CD4-positive, alpha-beta memory T cell (primary cell): Measurements from ENCODE around the gene DAB2IP. TPM values are rescaled to one million over a fixed set of nuclear protein-coding genes. Genes with fewer than 3 reads are reported as not detected.
A peak's percentile ranks its signal among the peaks of the same experiment; 100 is the strongest.

ENCODE experiments used
- CTCF ChIA-PET: fragments of 350-600 bp; sonication (Branson Sonifier 250); formaldehyde crosslinking; loops from one replicate; lab custom pipeline; 2021; ENCODE audit warnings: inconsistent platforms; ENCODE audit not compliant: partially characterized antibody; lab: Charles Lee
- POLR2A ChIA-PET: fragments of 350-600 bp; sonication (Branson Sonifier 250); formaldehyde crosslinking; loops from one replicate; lab custom pipeline; 2021; ENCODE audit not compliant: partially characterized antibody; lab: Charles Lee
- DNase-seq, 5 donors: peaks; one replicate each; pipeline versions ENCODE4 v3.0.0 to v3.0.0-alpha.2; 2020 to 2022; ENCODE audit warnings: mixed read lengths in 1 of 5
- H3K27ac ChIP-seq: one replicate; pipeline ENCODE4 v1.7.0; 2013; ENCODE audit warnings: low read depth, low read length
- H3K27me3 ChIP-seq: 2 replicates; pipeline ENCODE4 v1.7.0; 2013; ENCODE audit warnings: mild to moderate bottlenecking, low read length, moderate library complexity; ENCODE audit not compliant: insufficient read depth
- H3K36me3 ChIP-seq: 2 replicates; pipeline ENCODE4 v1.7.0; 2013; ENCODE audit warnings: mild to moderate bottlenecking, low read length, moderate library complexity; ENCODE audit not compliant: insufficient read depth
- H3K4me1 ChIP-seq: 2 replicates; pipeline ENCODE4 v1.7.0; 2013; ENCODE audit warnings: mild to moderate bottlenecking, low read length, moderate library complexity; ENCODE audit not compliant: insufficient read depth
- H3K4me3 ChIP-seq, 2 donors: one replicate each; pipeline ENCODE4 v1.7.0; 2013; ENCODE audit warnings: low read length in 2 of 2, mild to moderate bottlenecking in 1 of 2
- H3K9me3 ChIP-seq, 2 donors: one replicate each; pipeline ENCODE4 v1.7.0; 2013; ENCODE audit warnings: low read length in 2 of 2, control low read depth in 1 of 2; ENCODE audit not compliant: control insufficient read depth in 1 of 2
- H3K27ac Mint-ChIP-seq, 7 donors: one replicate each; pipeline ENCODE4 v1.8.0; 2020 to 2021; ENCODE audit warnings: mixed read lengths in 7 of 7, mild to moderate bottlenecking in 6 of 7, inconsistent platforms in 3 of 7, moderate library complexity in 3 of 7
- H3K27me3 Mint-ChIP-seq, 2 donors: one replicate each; pipeline ENCODE4 v1.8.0; 2020 to 2021; ENCODE audit warnings: mixed read lengths in 2 of 2
- H3K36me3 Mint-ChIP-seq, 2 donors: one replicate each; pipeline ENCODE4 v1.8.0; 2020 to 2021; ENCODE audit warnings: mixed read lengths in 2 of 2, inconsistent platforms in 1 of 2, mild to moderate bottlenecking in 1 of 2
- H3K4me1 Mint-ChIP-seq, 4 donors: one replicate each; pipeline ENCODE4 v1.8.0; 2020 to 2021; ENCODE audit warnings: mixed read lengths in 4 of 4, mild to moderate bottlenecking in 1 of 4
- H3K4me3 Mint-ChIP-seq, 8 donors: one replicate each; pipeline ENCODE4 v1.8.0; 2020 to 2021; ENCODE audit warnings: mixed read lengths in 8 of 8, mild to moderate bottlenecking in 7 of 8, moderate library complexity in 6 of 8, inconsistent platforms in 3 of 8
- H3K9me3 Mint-ChIP-seq, 8 donors: one replicate each; pipeline ENCODE4 v1.8.0; 2020 to 2021; ENCODE audit warnings: mixed read lengths in 8 of 8, mild to moderate bottlenecking in 5 of 8, inconsistent platforms in 3 of 8, moderate library complexity in 1 of 8
- intact Hi-C: fragments of 100-400 bp; cut with micrococcal nuclease; formaldehyde crosslinking; loops from one replicate; pipeline ENCODE4 v1.15.1; 2023
- polyA plus RNA-seq, 2 donors: library from polyadenylated mRNA; unstranded; fragments of 300-500 nt; fragmentation: Illumina TruSeq; gene quantifications; one replicate each; pipeline ENCODE4 v1.2.3, GENCODE V29; 2021
- total RNA-seq, 2 experiments: library from RNA; stranded (reverse); gene quantifications; one replicate each; pipeline ENCODE4 v1.2.3, GENCODE V29; 2021

The DAB2IP gene
- total and polyA plus RNA-seq, 4 experiments from 2014 or later: not detected

DNA sequence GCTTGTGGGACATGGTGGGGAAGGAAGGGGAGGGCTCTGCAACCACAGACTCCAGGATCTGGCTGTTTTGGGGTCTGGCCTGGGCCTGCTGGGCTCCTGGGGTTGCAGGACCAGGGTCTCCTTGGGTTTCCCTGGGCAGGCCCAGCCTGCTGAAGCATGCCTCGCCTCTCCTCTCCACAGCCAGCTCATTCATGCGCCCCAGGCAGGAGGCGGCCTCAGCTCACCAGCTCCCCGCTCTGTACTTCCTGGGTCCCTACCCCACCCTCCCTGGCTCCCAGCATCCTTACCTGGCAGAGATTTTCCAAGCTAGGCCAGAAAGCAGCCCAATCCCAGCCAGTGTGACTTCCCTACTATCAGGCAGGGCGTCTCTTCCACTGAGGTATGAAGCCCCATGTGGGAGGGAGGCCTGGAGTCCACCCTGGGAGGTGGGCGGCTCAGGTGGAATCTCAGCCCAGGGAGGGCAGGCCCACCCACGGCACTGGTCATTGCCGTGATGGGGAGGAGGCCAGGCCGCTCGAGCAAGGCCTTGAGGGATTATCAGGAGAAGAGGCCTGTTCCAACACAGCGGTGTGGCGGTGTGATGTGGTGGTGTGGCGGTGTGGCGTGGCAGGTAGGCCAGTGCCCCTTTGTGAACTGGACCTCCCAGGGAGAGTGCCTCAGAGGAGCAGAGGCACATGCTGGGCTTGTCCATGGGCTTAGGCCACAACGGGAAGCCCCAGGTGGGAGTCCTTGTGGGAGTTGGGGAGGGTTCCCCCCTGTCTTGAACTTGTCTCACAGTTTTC is 103.4 kb downstream of the DAB2IP start:
- no peak overlapping the region for H3K27ac ChIP-seq
- H3K27ac Mint-ChIP-seq: no peak overlapping the region
- H3K4me3 ChIP-seq: no peak overlapping the region
- DNase-seq: peak in 1 of 5 donors; percentile 15
- H3K27me3 Mint-ChIP-seq: peaks cover 0 to 1% of the 10 kb centered on the region in 2 donors
- H3K4me1 Mint-ChIP-seq: no peaks in the 10 kb centered on the region
- no peaks in the 10 kb centered on the region for H3K9me3 Mint-ChIP-seq
- POLR2A ChIA-PET: no interaction called here
- H3K4me1 ChIP-seq: no peaks in the 10 kb centered on the region
- no peaks in the 10 kb centered on the region for H3K36me3 ChIP-seq
- H3K36me3 Mint-ChIP-seq: no peaks in the 10 kb centered on the region
- H3K27me3 ChIP-seq: no peaks in the 10 kb centered on the region
- no peak overlapping the region for H3K4me3 Mint-ChIP-seq
- CTCF ChIA-PET: no interaction called here
- intact Hi-C loops: no loop called here
- no peaks in the 10 kb centered on the region for H3K9me3 ChIP-seq

DNA sequence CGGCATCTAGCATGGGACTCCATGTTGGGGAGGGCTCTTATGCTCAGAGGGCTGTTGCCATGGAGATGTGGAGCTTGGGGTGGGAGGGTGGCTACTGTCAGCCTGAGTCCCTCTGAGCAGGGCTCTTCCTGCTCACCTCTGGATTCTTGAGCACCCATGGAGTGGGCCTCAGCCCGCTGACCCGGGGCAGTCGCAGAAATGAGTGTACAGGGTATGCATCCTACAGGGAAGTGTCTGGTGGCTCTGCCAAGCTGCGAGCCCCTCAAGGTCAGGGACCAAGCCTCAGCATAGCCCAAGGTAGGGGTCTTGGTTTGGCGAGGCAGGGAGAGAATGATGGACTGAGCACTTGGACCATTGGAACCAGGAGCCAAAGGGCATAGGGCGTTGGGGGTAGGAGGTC is 104.1 kb downstream of the DAB2IP start:
- no peaks in the 10 kb centered on the region for H3K9me3 ChIP-seq
- no peak overlapping the region for H3K27ac Mint-ChIP-seq
- H3K36me3 Mint-ChIP-seq: no peaks in the 10 kb centered on the region
- intact Hi-C loops: no loop called here
- H3K27ac ChIP-seq: no peak overlapping the region
- no peak overlapping the region for H3K4me3 Mint-ChIP-seq
- H3K4me1 Mint-ChIP-seq: no peaks in the 10 kb centered on the region
- H3K27me3 Mint-ChIP-seq: peaks cover 0 to 1% of the 10 kb centered on the region in 2 donors
- H3K36me3 ChIP-seq: no peaks in the 10 kb centered on the region
- DNase-seq: peak in 1 of 5 donors; percentile 5
- no peak overlapping the region for H3K4me3 ChIP-seq
- H3K4me1 ChIP-seq: no peaks in the 10 kb centered on the region
- H3K27me3 ChIP-seq: no peaks in the 10 kb centered on the region
- no peaks in the 10 kb centered on the region for H3K9me3 Mint-ChIP-seq
- ChIA-PET CTCF (no interaction called here), POLR2A (no interaction called here)

DNA sequence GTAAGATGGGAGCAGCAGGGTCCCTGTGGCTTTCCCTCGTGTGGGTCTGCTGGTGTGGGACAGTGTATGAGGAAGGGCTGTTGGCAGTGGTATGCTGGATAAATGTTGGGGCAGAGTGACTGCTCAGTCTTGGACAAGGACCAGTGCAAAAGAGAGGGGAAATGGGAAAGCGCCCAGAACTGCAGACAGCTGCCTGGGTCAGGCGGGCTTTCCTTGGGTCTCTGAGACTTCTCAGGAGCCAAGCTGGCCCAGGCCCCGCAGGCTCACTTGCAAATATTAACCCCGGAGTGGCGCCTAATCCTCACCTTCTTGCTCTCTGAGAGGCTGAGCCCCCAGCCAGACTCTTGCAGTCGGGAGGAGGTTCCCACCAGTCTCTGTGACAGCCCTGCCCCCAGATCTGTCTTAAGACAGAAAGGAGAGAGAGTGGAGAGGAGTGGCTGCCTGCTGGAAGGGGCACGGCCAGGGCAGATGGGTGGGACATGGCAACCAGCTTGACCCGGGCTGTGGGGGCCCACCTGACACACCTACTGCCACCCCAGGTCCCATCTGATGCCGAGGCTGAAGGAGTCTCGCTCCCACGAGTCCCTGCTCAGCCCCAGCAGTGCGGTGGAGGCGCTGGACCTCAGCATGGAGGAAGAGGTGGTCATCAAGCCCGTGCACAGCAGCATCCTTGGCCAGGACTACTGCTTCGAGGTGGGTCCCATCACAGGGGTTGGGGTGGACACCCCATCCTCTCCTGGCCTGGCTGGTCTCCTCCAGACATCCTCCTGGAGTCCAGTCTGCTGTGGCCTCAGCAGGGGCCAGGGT is 105.2 kb downstream of the DAB2IP start:
- CTCF ChIA-PET: no interaction called here
- H3K27ac Mint-ChIP-seq: no peak overlapping the region

DNA sequence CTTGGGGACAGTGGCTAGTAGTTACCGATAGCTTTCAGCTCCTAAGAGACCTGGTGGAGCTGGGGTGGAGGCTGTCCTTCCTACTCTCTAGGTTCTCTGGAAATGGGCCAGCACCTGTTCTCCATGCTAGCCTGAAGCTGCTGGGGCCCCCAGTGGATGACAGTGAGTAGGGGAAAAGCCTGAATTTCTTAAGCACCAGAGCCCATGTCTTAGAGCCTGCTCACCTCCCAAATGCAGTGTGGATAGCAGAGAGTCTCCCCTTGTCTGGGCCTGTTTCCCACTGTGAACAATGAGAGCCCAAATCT is 105.8 kb downstream of the DAB2IP start:
- no peaks in the 10 kb centered on the region for H3K4me1 Mint-ChIP-seq
- ChIA-PET POLR2A (no interaction called here), CTCF (no interaction called here)
- no peaks in the 10 kb centered on the region for H3K4me1 ChIP-seq
- no peaks in the 10 kb centered on the region for H3K9me3 ChIP-seq
- DNase-seq: no peak
- H3K4me3 Mint-ChIP-seq: no peak overlapping the region
- H3K36me3 ChIP-seq: no peaks in the 10 kb centered on the region
- H3K36me3 Mint-ChIP-seq: no peaks in the 10 kb centered on the region
- intact Hi-C loops: no loop called here
- H3K27me3 ChIP-seq: no peaks in the 10 kb centered on the region
- no peaks in the 10 kb centered on the region for H3K9me3 Mint-ChIP-seq
- H3K4me3 ChIP-seq: no peak overlapping the region
- no peak overlapping the region for H3K27ac Mint-ChIP-seq
- H3K27me3 Mint-ChIP-seq: peaks cover 0 to 1% of the 10 kb centered on the region in 2 donors
- no peak overlapping the region for H3K27ac ChIP-seq

More for the DNA sequence above, 105.2 kb downstream of the DAB2IP start:
- Histone ChIP-seq H3K4me1 (no peaks in the 10 kb centered on the region), H3K4me3 (no peak overlapping the region), H3K9me3 (no peaks in the 10 kb centered on the region), H3K36me3 (no peaks in the 10 kb centered on the region), H3K27ac (no peak overlapping the region), H3K27me3 (no peaks in the 10 kb centered on the region)
- peaks cover 0 to 1% of the 10 kb centered on the region in 2 donors for H3K27me3 Mint-ChIP-seq
- DNase-seq: peak in 1 of 5 donors; percentile 13
- no peaks in the 10 kb centered on the region for H3K9me3 Mint-ChIP-seq
- POLR2A ChIA-PET: no interaction called here
- H3K36me3 Mint-ChIP-seq: no peaks in the 10 kb centered on the region
- no peak overlapping the region for H3K4me3 Mint-ChIP-seq
- no peaks in the 10 kb centered on the region for H3K4me1 Mint-ChIP-seq
- intact Hi-C loops: no loop called here

DNA sequence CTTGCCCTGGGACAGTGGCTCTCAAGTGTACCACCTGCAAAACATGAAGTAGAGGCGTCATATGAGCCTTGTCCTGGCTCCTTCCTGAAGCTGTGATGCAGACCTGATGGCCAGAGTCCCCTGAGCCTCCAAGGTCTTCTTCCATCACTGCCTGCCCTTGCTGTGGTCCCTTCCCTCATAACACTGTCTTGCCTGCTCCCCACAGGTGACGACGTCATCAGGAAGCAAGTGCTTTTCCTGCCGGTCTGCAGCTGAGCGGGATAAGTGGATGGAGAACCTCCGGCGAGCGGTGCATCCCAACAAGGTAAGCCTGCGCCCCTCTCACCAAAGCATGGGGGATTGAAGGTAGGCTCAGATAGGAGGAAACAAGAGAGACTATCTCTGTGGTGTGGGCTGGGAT is 107.3 kb downstream of the DAB2IP start:
- ChIA-PET CTCF (no interaction called here), POLR2A (no interaction called here)
- Histone ChIP-seq H3K4me1 (no peaks in the 10 kb centered on the region), H3K4me3 (no peak overlapping the region), H3K9me3 (no peaks in the 10 kb centered on the region), H3K27ac (no peak overlapping the region), H3K27me3 (no peaks in the 10 kb centered on the region), H3K36me3 (no peaks in the 10 kb centered on the region)
- H3K36me3 Mint-ChIP-seq: no peaks in the 10 kb centered on the region
- H3K27me3 Mint-ChIP-seq: peaks cover 0 to 1% of the 10 kb centered on the region in 2 donors
- intact Hi-C loops: no loop called here
- H3K4me3 Mint-ChIP-seq: no peak overlapping the region
- no peaks in the 10 kb centered on the region for H3K4me1 Mint-ChIP-seq
- H3K27ac Mint-ChIP-seq: no peak overlapping the region
- no peaks in the 10 kb centered on the region for H3K9me3 Mint-ChIP-seq
- peak in 1 of 5 donors; percentile 20 for DNase-seq

DNA sequence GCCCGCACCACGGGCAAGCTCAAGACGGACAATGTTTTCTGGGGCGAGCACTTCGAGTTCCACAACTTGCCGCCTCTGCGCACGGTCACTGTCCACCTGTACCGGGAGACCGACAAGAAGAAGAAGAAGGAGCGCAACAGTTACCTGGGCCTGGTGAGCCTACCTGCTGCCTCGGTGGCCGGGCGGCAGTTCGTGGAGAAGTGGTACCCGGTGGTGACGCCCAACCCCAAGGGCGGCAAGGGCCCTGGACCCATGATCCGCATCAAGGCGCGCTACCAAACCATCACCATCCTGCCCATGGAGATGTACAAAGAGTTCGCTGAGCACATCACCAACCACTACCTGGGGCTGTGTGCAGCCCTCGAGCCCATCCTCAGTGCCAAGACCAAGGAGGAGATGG is 108.6 kb downstream of the DAB2IP start:
- Histone ChIP-seq H3K9me3 (no peaks in the 10 kb centered on the region), H3K4me3 (no peak overlapping the region), H3K27me3 (no peaks in the 10 kb centered on the region), H3K36me3 (no peaks in the 10 kb centered on the region), H3K4me1 (no peaks in the 10 kb centered on the region), H3K27ac (no peak overlapping the region)
- Mint-ChIP-seq H3K27ac (no peak overlapping the region), H3K36me3 (no peaks in the 10 kb centered on the region), H3K4me1 (no peaks in the 10 kb centered on the region), H3K27me3 (peaks cover 0 to 1% of the 10 kb centered on the region in 2 donors), H3K4me3 (no peak overlapping the region), H3K9me3 (no peaks in the 10 kb centered on the region)
- no peak for DNase-seq
- CTCF ChIA-PET: no interaction called here
- POLR2A ChIA-PET: no interaction called here
- intact Hi-C loops: no loop called here

DNA sequence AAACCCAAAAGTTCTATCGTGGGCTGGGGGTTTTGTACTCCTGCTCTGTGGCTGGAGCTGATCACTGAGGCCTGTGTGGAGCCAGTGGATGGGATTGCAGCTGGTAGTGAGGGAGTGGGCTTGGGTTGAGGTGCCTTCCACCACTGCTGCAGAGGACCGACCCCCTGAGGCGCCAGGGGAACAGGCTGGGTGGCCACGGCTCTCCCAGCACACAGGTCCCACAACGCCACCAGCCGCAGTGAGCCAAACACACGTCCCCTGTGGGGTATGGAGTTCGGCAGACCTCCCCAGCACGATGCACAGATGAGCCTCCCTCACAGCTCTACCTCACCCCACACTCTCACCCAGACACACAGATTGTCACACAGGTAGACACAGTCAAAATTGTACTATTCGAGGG is 109.1 kb downstream of the DAB2IP start:
- intact Hi-C loops: no loop called here
- Histone ChIP-seq H3K27ac (no peak overlapping the region), H3K4me3 (no peak overlapping the region), H3K27me3 (no peaks in the 10 kb centered on the region), H3K9me3 (no peaks in the 10 kb centered on the region), H3K36me3 (no peaks in the 10 kb centered on the region), H3K4me1 (no peaks in the 10 kb centered on the region)
- DNase-seq: no peak
- H3K9me3 Mint-ChIP-seq: no peaks in the 10 kb centered on the region
- ChIA-PET POLR2A (no interaction called here), CTCF (no interaction called here)
- no peak overlapping the region for H3K27ac Mint-ChIP-seq
- H3K4me3 Mint-ChIP-seq: no peak overlapping the region
- no peaks in the 10 kb centered on the region for H3K4me1 Mint-ChIP-seq
- no peaks in the 10 kb centered on the region for H3K36me3 Mint-ChIP-seq
- H3K27me3 Mint-ChIP-seq: peaks cover 0 to 1% of the 10 kb centered on the region in 2 donors
